ENCODE measurements around the gene BDH1. TPM values are rescaled to one million over a fixed set of nuclear protein-coding genes. Genes with fewer than 3 reads are reported as not detected.

The BDH1 gene
- total and polyA plus RNA-seq, 2 of the 13 experiments (the other 11 are each of a cell fraction or from before 2014, with no cell fraction given): 21.2 to 71.9 TPM

DNA sequence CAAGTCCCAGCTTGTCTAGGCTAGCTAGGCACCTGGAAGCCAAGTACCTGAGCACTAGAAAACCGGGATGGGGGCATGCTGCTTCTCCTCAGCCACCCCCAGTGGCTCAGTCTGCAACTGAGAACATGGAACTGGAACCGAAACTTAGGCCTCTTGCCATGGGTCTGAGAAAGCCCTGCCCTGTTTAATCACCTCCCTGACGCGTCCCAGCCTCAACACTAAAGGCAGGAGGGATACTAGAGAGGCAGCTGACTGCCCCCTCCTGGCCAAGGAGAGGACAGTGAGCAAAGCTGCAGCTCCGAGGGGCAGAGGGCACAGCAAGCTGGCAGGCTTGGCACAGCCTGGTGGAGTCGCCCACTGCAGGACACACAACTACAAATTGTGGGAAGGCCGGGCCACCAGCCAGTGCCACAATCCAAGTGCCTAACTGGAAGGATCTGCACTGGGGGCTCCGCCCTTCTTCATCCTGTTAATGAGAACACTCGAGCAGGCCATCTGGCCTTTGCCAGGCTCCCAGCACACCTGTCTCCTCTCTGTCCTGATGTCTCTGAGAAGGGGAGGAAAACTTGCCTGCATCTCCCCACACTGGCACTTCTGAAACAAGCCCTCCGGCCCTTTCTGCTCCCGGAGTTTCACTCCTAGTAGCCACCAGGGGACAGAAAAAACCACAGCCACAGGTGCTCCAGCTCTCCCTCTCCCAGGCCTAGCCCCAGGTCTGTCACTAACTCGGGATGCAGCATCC lies 53.7 kb downstream of the BDH1 start (continued):
- TF ChIP-seq, protein P1, sequence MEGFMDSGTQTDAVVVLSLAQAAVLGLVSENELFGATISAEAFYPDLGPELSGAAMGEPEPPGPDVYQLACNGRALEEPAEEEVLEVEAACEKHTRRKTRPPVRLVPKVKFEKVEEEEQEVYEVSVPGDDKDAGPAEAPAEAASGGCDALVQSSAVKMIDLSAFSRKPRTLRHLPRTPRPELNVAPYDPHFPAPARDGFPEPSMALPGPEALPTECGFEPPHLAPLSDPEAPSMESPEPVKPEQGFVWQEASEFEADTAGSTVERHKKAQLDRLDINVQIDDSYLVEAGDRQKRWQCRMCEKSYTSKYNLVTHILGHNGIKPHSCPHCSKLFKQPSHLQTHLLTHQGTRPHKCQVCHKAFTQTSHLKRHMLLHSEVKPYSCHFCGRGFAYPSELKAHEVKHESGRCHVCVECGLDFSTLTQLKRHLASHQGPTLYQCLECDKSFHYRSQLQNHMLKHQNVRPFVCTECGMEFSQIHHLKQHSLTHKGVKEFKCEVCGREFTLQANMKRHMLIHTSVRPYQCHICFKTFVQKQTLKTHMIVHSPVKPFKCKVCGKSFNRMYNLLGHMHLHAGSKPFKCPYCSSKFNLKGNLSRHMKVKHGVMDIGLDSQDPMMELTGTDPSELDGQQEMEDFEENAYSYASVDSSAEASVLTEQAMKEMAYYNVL (CRISPR knock-in tag; IDR thresholded peaks at IDR 0.05; ENCODE audit: borderline replicate concordance): peak; percentile 68
- 0 out of 2 replicates have a peak, but pooled peaks have one; percentile 18 for TF ChIP-seq ZNF792 (CRISPR knock-in tag; IDR thresholded peaks at IDR 0.05)
- TF ChIP-seq SP140L (CRISPR knock-in tag; IDR thresholded peaks at IDR 0.05; ENCODE audit: borderline replicate concordance): no peak; the same call in 1 of the 2 replicates
- peak; percentile 33; the same call in 1 of the 2 replicates for TF ChIP-seq SMAD1 (CRISPR knock-in tag; IDR thresholded peaks at IDR 0.05; ENCODE audit: borderline replicate concordance, low read depth)
- peak; percentile 84; the same call in 1 of the 2 replicates for TF ChIP-seq MTA1 (CRISPR knock-in tag; IDR thresholded peaks at IDR 0.05; ENCODE audit: borderline replicate concordance)
- TF ChIP-seq ERF (CRISPR knock-in tag; IDR thresholded peaks at IDR 0.05): peak; percentile 60
- TF ChIP-seq HOXA5 (CRISPR knock-in tag; IDR thresholded peaks at IDR 0.05): 0 out of 2 replicates have a peak, but pooled peaks have one; percentile 19
- TF ChIP-seq ZNF556 (CRISPR knock-in tag; IDR thresholded peaks at IDR 0.05; ENCODE audit: borderline replicate concordance): 0 out of 2 replicates have a peak, but pooled peaks have one; percentile 34
- TF ChIP-seq ZFX (CRISPR knock-in tag; IDR thresholded peaks at IDR 0.05; ENCODE audit: low read depth): peak; percentile 64
- TF ChIP-seq GFI1 (CRISPR knock-in tag; IDR thresholded peaks at IDR 0.05; ENCODE audit: borderline replicate concordance): 0 out of 2 replicates have a peak, but pooled peaks have one; percentile 38
- TF ChIP-seq CCDC6 (CRISPR knock-in tag; IDR thresholded peaks at IDR 0.05): 0 out of 2 replicates have a peak, but pooled peaks have one; percentile 48
- TF ChIP-seq, protein P2, sequence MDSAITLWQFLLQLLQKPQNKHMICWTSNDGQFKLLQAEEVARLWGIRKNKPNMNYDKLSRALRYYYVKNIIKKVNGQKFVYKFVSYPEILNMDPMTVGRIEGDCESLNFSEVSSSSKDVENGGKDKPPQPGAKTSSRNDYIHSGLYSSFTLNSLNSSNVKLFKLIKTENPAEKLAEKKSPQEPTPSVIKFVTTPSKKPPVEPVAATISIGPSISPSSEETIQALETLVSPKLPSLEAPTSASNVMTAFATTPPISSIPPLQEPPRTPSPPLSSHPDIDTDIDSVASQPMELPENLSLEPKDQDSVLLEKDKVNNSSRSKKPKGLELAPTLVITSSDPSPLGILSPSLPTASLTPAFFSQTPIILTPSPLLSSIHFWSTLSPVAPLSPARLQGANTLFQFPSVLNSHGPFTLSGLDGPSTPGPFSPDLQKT (CRISPR knock-in tag; IDR thresholded peaks at IDR 0.05; ENCODE audit: borderline replicate concordance): no peak
- TF ChIP-seq, protein P3, sequence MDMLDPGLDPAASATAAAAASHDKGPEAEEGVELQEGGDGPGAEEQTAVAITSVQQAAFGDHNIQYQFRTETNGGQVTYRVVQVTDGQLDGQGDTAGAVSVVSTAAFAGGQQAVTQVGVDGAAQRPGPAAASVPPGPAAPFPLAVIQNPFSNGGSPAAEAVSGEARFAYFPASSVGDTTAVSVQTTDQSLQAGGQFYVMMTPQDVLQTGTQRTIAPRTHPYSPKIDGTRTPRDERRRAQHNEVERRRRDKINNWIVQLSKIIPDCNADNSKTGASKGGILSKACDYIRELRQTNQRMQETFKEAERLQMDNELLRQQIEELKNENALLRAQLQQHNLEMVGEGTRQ (IDR thresholded peaks at IDR 0.05; ENCODE audit: low read depth, low read length): no peak
- TF ChIP-seq, protein P3 (CRISPR knock-in tag; IDR thresholded peaks at IDR 0.05; ENCODE audit: borderline replicate concordance): peak; percentile 67; the same call in 1 of the 2 replicates
- TF ChIP-seq MED8 (CRISPR knock-in tag; IDR thresholded peaks at IDR 0.05; ENCODE audit: insufficient replicate concordance): no peak
- TF ChIP-seq, protein P4, sequence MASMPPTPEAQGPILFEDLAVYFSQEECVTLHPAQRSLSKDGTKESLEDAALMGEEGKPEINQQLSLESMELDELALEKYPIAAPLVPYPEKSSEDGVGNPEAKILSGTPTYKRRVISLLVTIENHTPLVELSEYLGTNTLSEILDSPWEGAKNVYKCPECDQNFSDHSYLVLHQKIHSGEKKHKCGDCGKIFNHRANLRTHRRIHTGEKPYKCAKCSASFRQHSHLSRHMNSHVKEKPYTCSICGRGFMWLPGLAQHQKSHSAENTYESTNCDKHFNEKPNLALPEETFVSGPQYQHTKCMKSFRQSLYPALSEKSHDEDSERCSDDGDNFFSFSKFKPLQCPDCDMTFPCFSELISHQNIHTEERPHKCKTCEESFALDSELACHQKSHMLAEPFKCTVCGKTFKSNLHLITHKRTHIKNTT (CRISPR knock-in tag; IDR thresholded peaks at IDR 0.05): no peak
- peak; percentile 56 for TF ChIP-seq SRSF1 (optimal IDR thresholded peaks at IDR 0.05; ENCODE audit: low read depth, low read length)
- TF ChIP-seq ZNF747 (CRISPR knock-in tag; IDR thresholded peaks at IDR 0.05; ENCODE audit: borderline replicate concordance): peak; percentile 37; the same call in 1 of the 2 replicates
- peak; percentile 91 for TF ChIP-seq RAD21 (CRISPR knock-in tag; IDR thresholded peaks at IDR 0.05)
- peak; percentile 13; the same call in 1 of the 2 replicates for TF ChIP-seq HOXA3 (CRISPR knock-in tag; IDR thresholded peaks at IDR 0.05)
- TF ChIP-seq, protein P5, sequence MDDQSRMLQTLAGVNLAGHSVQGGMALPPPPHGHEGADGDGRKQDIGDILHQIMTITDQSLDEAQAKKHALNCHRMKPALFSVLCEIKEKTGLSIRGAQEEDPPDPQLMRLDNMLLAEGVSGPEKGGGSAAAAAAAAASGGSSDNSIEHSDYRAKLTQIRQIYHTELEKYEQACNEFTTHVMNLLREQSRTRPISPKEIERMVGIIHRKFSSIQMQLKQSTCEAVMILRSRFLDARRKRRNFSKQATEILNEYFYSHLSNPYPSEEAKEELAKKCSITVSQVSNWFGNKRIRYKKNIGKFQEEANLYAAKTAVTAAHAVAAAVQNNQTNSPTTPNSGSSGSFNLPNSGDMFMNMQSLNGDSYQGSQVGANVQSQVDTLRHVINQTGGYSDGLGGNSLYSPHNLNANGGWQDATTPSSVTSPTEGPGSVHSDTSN (CRISPR knock-in tag; IDR thresholded peaks at IDR 0.05; ENCODE audit: borderline replicate concordance): no peak
